C1 segment of cervical spinal cord (tissue), 14 donors: Measurements from ENCODE around the gene HDHD2.

Experiments used
- DNase-seq, 14 donors: peaks; one replicate each; lab custom pipeline; 2025; lab: John Stamatoyannopoulos, UW

HDHD2 gene

GRCh38 chr18:47067648-47068047 lies 82.7 kb downstream of the HDHD2 start:
- no peak for DNase-seq

GRCh38 chr18:47063096-47063495 lies 87.2 kb downstream of the HDHD2 start:
- DNase-seq = no peak

GRCh38 chr18:47062471-47062870 lies 87.8 kb downstream of the HDHD2 start:
- DNase-seq = no peak
